ENCODE data around the gene DHRS9.

GRCh38 chr2:169143998-169144397 lies 74.6 kb downstream of the DHRS9 start:
- TF ChIP-seq CTCF (IDR thresholded peaks at IDR 0.05), result no peak
- TF ChIP-seq POLR2A (IDR thresholded peaks at IDR 0.05), result no peak

Measured in uterus (tissue), 2 donors.